ENCODE results near the gene GTF2E1. TPM values are rescaled to one million over a fixed set of nuclear protein-coding genes. Genes with fewer than 3 reads are reported as not detected.

Gene GTF2E1
- total RNA-seq, 1 experiment from 2014 or later, result 21.5 TPM

DNA sequence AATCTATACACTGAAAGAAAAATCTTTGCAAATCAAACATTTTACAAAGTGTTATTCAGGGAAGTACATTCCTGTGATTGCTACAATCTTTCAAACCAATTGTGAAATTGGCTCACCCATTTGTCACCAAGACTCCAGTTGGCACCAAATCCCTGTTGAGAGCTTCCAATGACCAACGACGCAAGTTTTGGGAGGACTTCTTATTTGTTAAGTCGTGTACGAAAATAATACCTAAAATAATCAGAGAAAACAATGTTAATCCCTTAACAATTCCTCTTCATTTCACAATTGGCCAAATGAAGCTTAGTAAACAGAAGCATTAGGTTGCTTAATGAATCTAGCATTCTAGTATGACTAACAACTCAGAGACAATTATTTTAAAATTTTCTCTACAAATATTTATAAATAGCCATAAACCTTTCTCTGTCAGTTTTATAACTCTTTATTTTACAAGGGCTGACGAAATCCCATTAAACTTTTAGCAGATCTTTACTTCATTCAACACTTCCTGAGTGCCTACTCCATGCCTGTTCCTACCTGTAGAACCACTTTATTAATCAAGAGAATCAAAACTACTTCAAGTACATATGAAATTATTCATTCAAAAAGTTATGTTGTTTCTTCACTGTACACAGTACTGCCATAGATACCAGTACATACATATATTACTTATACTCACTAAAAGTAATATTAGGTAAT lies 36.5 kb upstream of the GTF2E1 start:
- TF ChIP-seq SP1 (IDR thresholded peaks at IDR 0.05; ENCODE audit: low read depth) (no peak), SRF (IDR thresholded peaks at IDR 0.05; ENCODE audit: low read depth) (no peak), ELF1 (IDR thresholded peaks at IDR 0.05; ENCODE audit: borderline replicate concordance, low read depth) (no peak), YY1 (IDR thresholded peaks at IDR 0.05; ENCODE audit: extremely low read depth, insufficient replicate concordance, low read depth, low read length) (no peak), TCF7L2 (IDR thresholded peaks at IDR 0.05; ENCODE audit: borderline replicate concordance, extremely low read depth, insufficient read depth, insufficient read length) (no peak), EGR1 (IDR thresholded peaks at IDR 0.05; ENCODE audit: low read depth) (no peak), CEBPB (IDR thresholded peaks at IDR 0.05; ENCODE audit: low read depth) (no peak), ZNF274 (IDR thresholded peaks at IDR 0.05; ENCODE audit: low read depth, low read length) (no peak), ZFX (IDR thresholded peaks at IDR 0.05) (no peak), REST (IDR thresholded peaks at IDR 0.05; ENCODE audit: low read depth) (no peak), POLR2AphosphoS5 (IDR thresholded peaks at IDR 0.05; ENCODE audit: low read depth, low read length) (no peak), RAD21 (IDR thresholded peaks at IDR 0.05; ENCODE audit: low read depth) (no peak)
- DNase-seq (ENCODE audit: low read depth, low spot score) (no peak), ATAC-seq (no peak)
- no peak overlapping the region for H3K27ac ChIP-seq (ENCODE audit: low read depth, low read length)
- ChIA-PET POLR2A (no interaction called here), CTCF (no interaction called here), RAD21 (ENCODE audit: low non-redundant PET in 1 of 2, low total read pairs in 2 of 2, uncharacterized antibody in 2 of 2, unreplicated experiment in 2 of 2) (no interaction called here)
- H3K36me3 ChIP-seq (ENCODE audit: control insufficient read depth in 1 of 2, insufficient read depth in 2 of 2, low read length in 2 of 2), result no peaks in the 10 kb centered on the region; a peak in 1 of 4 replicates
- H4K20me1 ChIP-seq (ENCODE audit: insufficient read depth), result no peaks in the 10 kb centered on the region
- no peak overlapping the region for H2AFZ ChIP-seq (ENCODE audit: low read depth, low read length, poor library complexity, severe bottlenecking)
- no peak overlapping the region for H3K9ac ChIP-seq (ENCODE audit: low read length)
- no peak overlapping the region for H3K4me3 ChIP-seq (replicated peaks in 1 of 2; ENCODE audit: low read depth in 1 of 2, low read length in 2 of 2)
- H3K4me1 ChIP-seq (ENCODE audit: control insufficient read depth in 1 of 2, insufficient read depth in 2 of 2, low read length in 2 of 2), result no peaks in the 10 kb centered on the region
- H3K4me2 ChIP-seq (ENCODE audit: low read length), result no peak overlapping the region
- H3K79me2 ChIP-seq (ENCODE audit: insufficient read depth, low read length), result no peaks in the 10 kb centered on the region; the same call in 1 of the 2 replicates
- H3K9me2 ChIP-seq (ENCODE audit: insufficient read depth), result no peaks in the 10 kb centered on the region
- no TSS peak for BruUV-seq (replicated peaks)
- H3K27me3 ChIP-seq (ENCODE audit: insufficient read depth, low read length), result no peaks in the 10 kb centered on the region
- intact Hi-C loops (cut with micrococcal nuclease), result no loop called here
- H3K9me3 ChIP-seq (ENCODE audit: control insufficient read depth in 1 of 2, insufficient read depth in 1 of 2, low read depth in 1 of 2, low read length in 2 of 2), result no peaks in the 10 kb centered on the region
